ENCODE results near the gene UQCC2. TPM values are rescaled to one million over a fixed set of nuclear protein-coding genes. Genes with fewer than 3 reads are reported as not detected.

The UQCC2 gene
- total RNA-seq, 1 donor from 2014 or later: 79.4 TPM

DNA sequence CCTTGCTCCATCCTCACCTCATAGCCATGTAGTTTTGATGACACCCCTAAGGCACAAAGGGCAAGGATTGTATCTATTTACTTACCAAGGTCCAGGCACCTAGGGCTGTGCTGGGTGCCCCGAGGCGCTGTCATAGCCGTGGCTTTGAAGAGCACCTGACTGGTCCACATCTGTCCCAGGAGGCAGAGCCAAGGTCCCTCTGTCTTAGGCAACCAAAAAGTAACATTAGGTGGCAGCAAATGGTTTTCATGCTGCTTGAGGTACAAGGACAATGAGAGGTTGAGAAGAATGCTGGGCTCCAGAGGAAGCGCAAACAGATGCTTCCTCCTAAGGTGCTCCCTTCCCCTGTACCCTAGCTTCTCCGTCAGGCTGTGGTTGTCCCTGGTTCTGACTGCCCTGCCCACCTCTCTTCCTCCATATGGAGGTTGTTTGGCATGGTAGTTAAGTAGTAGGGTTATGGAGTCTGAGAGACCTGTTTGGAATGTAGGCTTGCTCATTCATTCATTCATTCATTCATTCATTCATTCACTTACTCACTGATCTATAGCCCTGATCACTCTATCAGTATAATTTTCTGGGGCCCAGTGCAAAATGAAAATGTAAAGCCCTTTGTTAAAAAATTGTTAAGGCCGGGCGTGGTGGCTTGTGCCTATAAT, 3.0 kb upstream of the UQCC2 start:
- Mint-ChIP-seq H3K27ac (no peak overlapping the region), H3K36me3 (no peaks in the 10 kb centered on the region), H3K27me3 (ENCODE audit: low read depth) (peaks cover 3% of the 10 kb centered on the region), H3K4me3 (no peak overlapping the region), H3K9me3 (no peaks in the 10 kb centered on the region), H3K4me1 (peaks cover 25% of the 10 kb centered on the region)
- TF ChIP-seq, protein P1, sequence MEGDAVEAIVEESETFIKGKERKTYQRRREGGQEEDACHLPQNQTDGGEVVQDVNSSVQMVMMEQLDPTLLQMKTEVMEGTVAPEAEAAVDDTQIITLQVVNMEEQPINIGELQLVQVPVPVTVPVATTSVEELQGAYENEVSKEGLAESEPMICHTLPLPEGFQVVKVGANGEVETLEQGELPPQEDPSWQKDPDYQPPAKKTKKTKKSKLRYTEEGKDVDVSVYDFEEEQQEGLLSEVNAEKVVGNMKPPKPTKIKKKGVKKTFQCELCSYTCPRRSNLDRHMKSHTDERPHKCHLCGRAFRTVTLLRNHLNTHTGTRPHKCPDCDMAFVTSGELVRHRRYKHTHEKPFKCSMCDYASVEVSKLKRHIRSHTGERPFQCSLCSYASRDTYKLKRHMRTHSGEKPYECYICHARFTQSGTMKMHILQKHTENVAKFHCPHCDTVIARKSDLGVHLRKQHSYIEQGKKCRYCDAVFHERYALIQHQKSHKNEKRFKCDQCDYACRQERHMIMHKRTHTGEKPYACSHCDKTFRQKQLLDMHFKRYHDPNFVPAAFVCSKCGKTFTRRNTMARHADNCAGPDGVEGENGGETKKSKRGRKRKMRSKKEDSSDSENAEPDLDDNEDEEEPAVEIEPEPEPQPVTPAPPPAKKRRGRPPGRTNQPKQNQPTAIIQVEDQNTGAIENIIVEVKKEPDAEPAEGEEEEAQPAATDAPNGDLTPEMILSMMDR (IDR thresholded peaks at IDR 0.05; ENCODE audit: unreplicated experiment): no peak
- no peak for DNase-seq (ENCODE audit: low spot score in 2 of 2, unreplicated experiment in 2 of 2)

DNA sequence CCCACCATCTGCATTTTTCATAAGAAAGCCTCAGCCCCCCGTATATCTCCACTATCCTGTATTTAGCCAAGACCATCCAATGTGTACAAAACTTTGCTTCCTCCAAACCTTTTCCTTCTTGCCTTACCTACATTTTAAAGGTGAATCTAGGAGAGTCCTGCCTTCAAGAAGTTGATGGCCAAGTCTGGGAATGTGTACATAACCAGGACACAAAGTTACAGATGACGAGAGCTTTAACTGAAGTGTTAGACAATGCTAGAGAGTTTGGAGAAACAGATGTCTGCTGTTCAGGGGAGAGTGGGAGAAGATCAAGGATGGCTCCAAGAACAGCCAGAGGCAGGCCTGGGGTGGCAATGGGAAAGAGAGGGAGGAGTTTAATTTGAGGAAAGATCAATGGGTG, 2.3 kb upstream of the UQCC2 start:
- no peaks in the 10 kb centered on the region for H3K9me3 Mint-ChIP-seq
- H3K4me1 Mint-ChIP-seq: peaks cover 29% of the 10 kb centered on the region
- H3K27ac Mint-ChIP-seq: no peak overlapping the region
- H3K27me3 Mint-ChIP-seq (ENCODE audit: low read depth): no peaks in the 10 kb centered on the region
- peaks cover 4% of the 10 kb centered on the region for H3K36me3 Mint-ChIP-seq
- TF ChIP-seq, protein P1 (IDR thresholded peaks at IDR 0.05; ENCODE audit: unreplicated experiment): no peak
- no peak for DNase-seq (ENCODE audit: low spot score in 2 of 2, unreplicated experiment in 2 of 2)
- H3K4me3 Mint-ChIP-seq: no peak overlapping the region

DNA sequence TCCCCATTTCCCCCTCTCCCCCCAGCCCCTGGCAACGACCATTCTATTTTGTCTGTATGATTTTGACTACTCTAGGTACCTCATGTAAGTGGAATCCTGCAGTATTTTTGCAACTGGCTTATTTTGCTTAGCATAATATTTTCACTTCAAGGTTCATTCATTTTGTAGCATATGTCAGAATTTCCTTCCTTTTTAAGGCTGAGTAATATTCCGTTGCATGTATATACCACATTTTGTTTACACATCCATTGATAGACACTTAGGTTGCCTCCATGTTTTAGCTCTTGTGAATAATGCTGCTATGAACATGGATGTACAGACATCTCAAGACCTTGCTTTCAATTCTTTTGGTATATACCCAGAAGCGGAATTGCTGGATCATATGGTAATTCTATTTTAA, 1.4 kb upstream of the UQCC2 start:
- peaks cover 27% of the 10 kb centered on the region for H3K4me1 Mint-ChIP-seq
- TF ChIP-seq, protein P1 (IDR thresholded peaks at IDR 0.05; ENCODE audit: unreplicated experiment): no peak
- no peak overlapping the region for H3K4me3 Mint-ChIP-seq
- H3K27ac Mint-ChIP-seq: no peak overlapping the region
- H3K27me3 Mint-ChIP-seq (ENCODE audit: low read depth): no peaks in the 10 kb centered on the region
- H3K9me3 Mint-ChIP-seq: no peaks in the 10 kb centered on the region
- DNase-seq (ENCODE audit: low spot score in 2 of 2, unreplicated experiment in 2 of 2): no peak
- peaks cover 4% of the 10 kb centered on the region for H3K36me3 Mint-ChIP-seq

DNA sequence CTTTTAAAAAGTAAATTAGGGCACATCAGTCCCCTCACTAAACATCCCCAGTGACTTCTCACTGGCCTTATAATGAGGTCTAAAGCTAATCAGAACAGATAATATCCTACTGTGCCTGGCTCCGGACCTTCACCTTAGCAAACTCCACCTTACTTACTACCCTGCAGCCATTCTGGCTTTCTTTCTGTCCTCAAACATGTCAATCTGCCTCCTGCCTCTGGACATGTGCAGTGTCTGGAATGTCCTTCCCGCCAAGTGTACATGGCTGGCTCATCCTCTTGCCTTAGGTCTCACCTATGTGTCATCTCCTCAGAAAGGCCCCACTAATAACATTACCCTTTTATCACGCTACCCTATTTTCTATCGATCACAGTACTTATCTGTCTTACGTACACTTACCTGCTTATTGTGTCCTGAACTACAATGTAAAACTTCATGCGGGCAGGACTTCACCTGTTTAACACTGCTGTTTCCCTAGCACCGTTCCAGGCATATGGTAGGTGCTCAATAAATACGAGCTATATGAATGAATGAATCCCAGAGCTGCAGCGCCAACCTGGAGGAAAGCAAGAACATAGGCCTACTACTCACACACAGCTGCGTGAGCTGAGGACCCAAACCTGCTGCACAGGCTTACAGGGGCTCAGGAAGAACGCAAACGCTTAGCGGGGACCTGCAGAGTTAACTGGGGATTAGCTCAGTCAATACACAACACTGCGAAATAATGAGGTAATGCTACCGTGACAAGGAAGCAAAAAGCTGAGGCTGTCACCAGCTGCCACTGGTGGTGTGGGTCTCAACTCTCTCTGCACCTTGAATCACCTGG, 991 bp downstream of the UQCC2 start:
- no peaks in the 10 kb centered on the region for H3K27me3 Mint-ChIP-seq (ENCODE audit: low read depth)
- peaks cover 4% of the 10 kb centered on the region for H3K36me3 Mint-ChIP-seq
- peak overlapping the region; percentile 98 for H3K27ac Mint-ChIP-seq
- no peak for DNase-seq (ENCODE audit: low spot score in 2 of 2, unreplicated experiment in 2 of 2)
- peaks cover 28% of the 10 kb centered on the region for H3K4me1 Mint-ChIP-seq
- peak overlapping the region; percentile 95 for H3K4me3 Mint-ChIP-seq
- TF ChIP-seq, protein P1 (IDR thresholded peaks at IDR 0.05; ENCODE audit: unreplicated experiment): no peak
- H3K9me3 Mint-ChIP-seq: no peaks in the 10 kb centered on the region

DNA sequence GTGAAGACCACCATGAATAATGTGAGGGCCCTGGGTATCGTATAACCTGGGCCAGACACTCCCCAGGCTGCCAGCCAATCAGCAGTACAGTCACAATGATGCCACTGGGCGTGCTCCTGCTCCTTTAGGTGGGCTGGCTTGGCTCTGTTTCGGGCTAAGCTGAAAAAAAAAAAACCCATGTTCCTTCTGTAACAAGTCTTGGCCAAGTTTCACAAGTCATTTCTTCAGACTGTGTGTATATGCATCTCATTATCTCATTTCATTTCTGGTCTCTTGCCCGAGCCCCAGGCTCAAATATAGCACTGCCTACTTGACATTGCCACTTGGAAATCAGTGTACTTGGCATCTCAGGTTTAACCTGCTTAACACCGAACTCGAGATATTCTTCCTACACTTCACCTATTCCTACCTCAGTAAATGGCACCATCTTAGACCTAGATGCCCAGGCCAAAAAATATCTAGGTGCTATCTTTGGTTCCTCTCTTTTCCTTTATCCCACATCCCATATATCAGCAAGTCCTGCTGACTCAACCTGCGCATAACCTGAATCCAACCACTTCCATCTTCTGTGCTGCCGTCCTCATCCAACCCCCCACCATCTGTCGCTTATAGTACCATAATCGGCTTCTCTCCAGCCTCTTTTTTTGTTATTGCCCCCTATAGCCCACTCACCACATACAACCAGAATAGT, 1.8 kb downstream of the UQCC2 start:
- Mint-ChIP-seq H3K4me1 (peaks cover 28% of the 10 kb centered on the region), H3K36me3 (peaks cover 4% of the 10 kb centered on the region), H3K27me3 (ENCODE audit: low read depth) (no peaks in the 10 kb centered on the region), H3K27ac (no peak overlapping the region), H3K4me3 (peak overlapping the region; percentile 95), H3K9me3 (no peaks in the 10 kb centered on the region)
- no peak for DNase-seq (ENCODE audit: low spot score in 2 of 2, unreplicated experiment in 2 of 2)
- TF ChIP-seq, protein P1 (IDR thresholded peaks at IDR 0.05; ENCODE audit: unreplicated experiment): no peak
